NCI-H526 treated with DMSO at 0.1 percent for 48 hours (cell line): ENCODE results near the gene CCDC13.
A peak's percentile ranks its signal among the peaks of the same experiment; 100 is the strongest.
"Not testable (repeated sequence)": the region's sequence is repeated elsewhere in the genome, so short reads cannot be mapped to it uniquely, and the experiment has no call there.

Experiments
- DNase-seq: peaks from one replicate; lab custom pipeline; 2025; lab: John Stamatoyannopoulos, UW

The CCDC13 gene

GRCh38 chr3:42772670-42773408 lies at the start of gene CCDC13:
CCDC13 (minus strand) TSS chr3:42773253; CDS start chr3:42758345, 14,908 bp downstream.
- peak; percentile 59 for DNase-seq

GRCh38 chr3:42822828-42823227 lies 49.8 kb upstream of the CCDC13 start:
- DNase-seq, result no peak

GRCh38 chr3:42820746-42821051 lies 47.6 kb upstream of the CCDC13 start:
- no peak for DNase-seq

- peak; percentile 37 for DNase-seq
Observed at GRCh38 chr3:42819351-42819965, 46.4 kb upstream of the CCDC13 start.

- DNase-seq, result no peak
Observed at GRCh38 chr3:42815826-42816225, 42.8 kb upstream of the CCDC13 start.

- no peak for DNase-seq
Observed at GRCh38 chr3:42814914-42815507, 42.0 kb upstream of the CCDC13 start.

GRCh38 chr3:42814246-42814645 lies 41.2 kb upstream of the CCDC13 start:
- no peak for DNase-seq

GRCh38 chr3:42811118-42811883 lies 38.2 kb upstream of the CCDC13 start:
- not testable (repeated sequence) for DNase-seq

- DNase-seq, result not testable (repeated sequence)
Observed at GRCh38 chr3:42810706-42811105, 37.7 kb upstream of the CCDC13 start.

- no peak for DNase-seq
Observed at GRCh38 chr3:42809202-42809601, 36.1 kb upstream of the CCDC13 start, which contains the start of gene ACKR2. ACKR2 (plus strand) TSS chr3:42809445; CDS start chr3:42864503, 55,058 bp downstream.

- no peak for DNase-seq
Observed at GRCh38 chr3:42807929-42808328, 34.9 kb upstream of the CCDC13 start.

- DNase-seq, result no peak
Observed at GRCh38 chr3:42805141-42805821, 32.2 kb upstream of the CCDC13 start.

GRCh38 chr3:42804831-42805132 lies 31.7 kb upstream of the CCDC13 start:
- DNase-seq, result no peak

- peak; percentile 90 for DNase-seq
Observed at GRCh38 chr3:42804106-42804830, 31.2 kb upstream of the CCDC13 start, which contains the start of gene HIGD1A. HIGD1A (minus strand) TSS chr3:42804490; CDS start chr3:42794253, 10,237 bp downstream.

- DNase-seq, result peak; percentile 39
Observed at GRCh38 chr3:42803414-42804105, 30.5 kb upstream of the CCDC13 start.

- DNase-seq, result no peak
Observed at GRCh38 chr3:42802876-42803413, 29.9 kb upstream of the CCDC13 start.

GRCh38 chr3:42801784-42802183 lies 28.7 kb upstream of the CCDC13 start:
- DNase-seq, result no peak

- DNase-seq, result no peak
Observed at GRCh38 chr3:42801048-42801620, 28.1 kb upstream of the CCDC13 start.

GRCh38 chr3:42800251-42800650 lies 27.2 kb upstream of the CCDC13 start:
- no peak for DNase-seq

- DNase-seq, result no peak
Observed at GRCh38 chr3:42799376-42799775, 26.3 kb upstream of the CCDC13 start.
